Small intestine (tissue), 7 donors: ENCODE data around the gene TMED9. TPM values are rescaled to one million over a fixed set of nuclear protein-coding genes. Genes with fewer than 3 reads are reported as not detected.
"Not testable (repeated sequence)": the region's sequence is repeated elsewhere in the genome, so short reads cannot be mapped to it uniquely, and the experiment has no call there.

Experiments
- DNase-seq, 2 donors: peaks; one replicate each; pipeline versions ENCODE4 v3.0.0 to v3.0.0-alpha.2; 2013
- FAIRE-seq: peaks from 2 replicates; lab custom pipeline; 2012; peaks lifted over from hg19 to GRCh38; lab: Jason Lieb, UNC
- H3K27ac ChIP-seq, 3 donors: one replicate each; pipeline ENCODE4 v1.5.1; 2013; ENCODE audit warnings: low read length in 2 of 3, mild to moderate bottlenecking in 2 of 3, control low read depth in 1 of 3, inconsistent platforms in 1 of 3, low read depth in 1 of 3, moderate library complexity in 1 of 3
- H3K27me3 ChIP-seq, 3 donors: one replicate each; pipeline ENCODE4 v1.6.1; 2013; ENCODE audit warnings: low read length in 3 of 3, inconsistent platforms in 1 of 3; ENCODE audit not compliant: control insufficient read depth in 3 of 3, insufficient read depth in 3 of 3
- H3K36me3 ChIP-seq, 3 donors: one replicate each; pipeline ENCODE4 v1.6.1; 2013; ENCODE audit warnings: low read length in 3 of 3, inconsistent platforms in 1 of 3, low read depth in 1 of 3, mild to moderate bottlenecking in 1 of 3, moderate library complexity in 1 of 3; ENCODE audit not compliant: control insufficient read depth in 3 of 3, insufficient read depth in 2 of 3
- H3K4me1 ChIP-seq, 3 donors: one replicate each; pipeline ENCODE4 v1.6.1; 2013; ENCODE audit warnings: low read length in 2 of 3, inconsistent platforms in 1 of 3, low read depth in 1 of 3, mild to moderate bottlenecking in 1 of 3, moderate library complexity in 1 of 3; ENCODE audit not compliant: control insufficient read depth in 3 of 3, insufficient read depth in 2 of 3
- H3K4me3 ChIP-seq, 3 donors: one replicate each; pipeline ENCODE4 v1.5.1; 2013; ENCODE audit warnings: low read length in 3 of 3, control low read depth in 1 of 3, inconsistent platforms in 1 of 3, low read depth in 1 of 3, mild to moderate bottlenecking in 1 of 3, moderate library complexity in 1 of 3
- H3K9me3 ChIP-seq, 2 donors: one replicate each; pipeline ENCODE4 v1.6.1; 2013; ENCODE audit warnings: low read depth in 1 of 2, low read length in 1 of 2; ENCODE audit not compliant: control insufficient read depth in 2 of 2, insufficient read depth in 1 of 2
- WGBS, 3 donors: extraction: QIAGEN DNeasy Blood & Tissue Kit; methylation state at CpG; one replicate each; pipeline ENCODE4 v1.1.7; 2013; 5-methylcytosine and 5-hydroxymethylcytosine counted together
- polyA plus RNA-seq, 4 donors: library from polyadenylated mRNA; stranded (reverse) in 3 of 4; unstranded in 1 of 4; fragments of 200-250 nt in 3 of 4; fragments of 120-200 nt in 1 of 4; gene quantifications; one replicate each; pipeline versions ENCODE4 v1.2.1 to v1.2.3, GENCODE V29; 2013
- donor health status: healthy with polysubstance abuse.
- donor health status: control.
- donor health status: control.
- donor health status: Bipolar disorder and iron deficiency.
- donor health status: healthy.

Gene TMED9
- polyA plus RNA-seq, 4 donors, result 34.9 to 183 (median 86.3) TPM

DNA sequence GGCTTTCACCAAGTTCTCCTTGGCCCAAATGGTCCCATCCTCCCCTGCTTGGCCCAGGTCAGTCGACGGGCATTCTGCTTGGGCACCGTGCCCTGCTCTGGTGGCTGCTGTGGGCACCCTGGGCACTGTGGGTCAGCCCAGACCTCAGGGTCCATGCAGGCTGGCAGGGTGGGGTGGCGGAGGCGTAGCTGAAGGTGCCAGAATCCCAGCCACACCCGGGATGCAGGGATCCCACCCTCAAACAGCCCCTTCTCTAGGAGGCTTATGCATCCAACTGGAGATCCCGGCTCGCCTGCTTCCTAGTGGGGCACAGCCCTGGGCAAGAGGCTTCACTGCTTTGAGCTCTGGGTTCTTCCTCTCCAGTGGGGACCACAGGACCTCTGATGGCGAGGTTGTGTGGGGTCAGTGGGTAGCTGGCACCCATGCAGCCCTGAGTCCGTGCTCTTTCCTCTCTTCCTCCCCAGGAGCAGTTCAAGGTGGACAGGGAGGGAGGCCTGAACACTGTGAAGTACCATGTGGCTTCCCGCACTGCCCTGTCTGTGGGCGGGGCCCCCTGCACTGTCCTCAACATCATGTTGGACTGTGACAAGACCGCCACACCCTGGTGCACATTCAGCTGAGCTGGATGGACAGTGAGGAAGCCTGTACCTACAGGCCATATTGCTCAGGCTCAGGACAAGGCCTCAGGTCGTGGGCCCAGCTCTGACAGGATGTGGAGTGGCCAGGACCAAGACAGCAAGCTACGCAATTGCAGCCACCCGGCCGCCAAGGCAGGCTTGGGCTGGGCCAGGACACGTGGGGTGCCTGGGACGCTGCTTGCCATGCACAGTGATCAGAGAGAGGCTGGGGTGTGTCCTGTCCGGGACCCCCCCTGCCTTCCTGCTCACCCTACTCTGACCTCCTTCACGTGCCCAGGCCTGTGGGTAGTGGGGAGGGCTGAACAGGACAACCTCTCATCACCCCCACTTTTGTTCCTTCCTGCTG is 17.4 kb downstream of the TMED9 start:
- H3K36me3 ChIP-seq, result peaks cover 0 to 52% (median 0%) of the 10 kb centered on the region in 3 donors
- no peaks in the 10 kb centered on the region for H3K27me3 ChIP-seq
- H3K4me1 ChIP-seq, result peaks cover 0 to 4% (median 0%) of the 10 kb centered on the region in 3 donors
- no peak for FAIRE-seq
- 82 to 85% (median 84%) methylated on average over 20 to 21 of the region's 21 CpGs for WGBS, 3 donors
- no peak overlapping the region for H3K27ac ChIP-seq
- no peak for DNase-seq
- H3K4me3 ChIP-seq, result no peak overlapping the region
- no peaks in the 10 kb centered on the region for H3K9me3 ChIP-seq

DNA sequence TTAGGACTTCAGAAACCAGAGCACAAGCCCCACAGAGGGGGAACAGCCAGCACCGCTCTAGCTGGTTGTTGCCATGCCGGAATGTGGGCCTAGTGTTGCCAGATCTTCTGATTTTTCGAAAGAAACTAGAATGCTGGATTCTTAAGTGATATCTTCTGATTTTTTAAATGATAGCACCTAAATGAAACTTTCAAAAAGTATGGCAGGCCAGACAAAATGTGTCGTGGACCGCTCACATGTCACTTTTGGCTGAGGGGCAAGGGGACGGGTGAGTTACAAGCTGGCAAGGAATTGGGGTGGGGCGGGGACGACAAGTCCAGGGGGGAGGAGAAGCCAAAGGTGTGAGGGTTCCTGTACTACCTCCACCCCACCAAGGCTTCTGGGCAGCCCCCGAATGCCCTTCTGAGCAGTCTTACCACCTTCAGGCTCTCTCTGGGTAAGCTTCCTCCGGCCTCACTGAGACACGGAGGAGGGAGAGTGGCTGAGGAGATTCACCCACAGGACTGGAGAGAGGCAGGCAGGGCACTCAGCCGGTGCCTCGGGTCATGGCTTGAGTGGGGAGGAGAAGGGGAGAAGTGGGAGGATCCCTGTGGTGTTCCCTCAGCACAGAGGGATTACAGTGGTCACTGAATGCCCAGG is 18.2 kb downstream of the TMED9 start:
- H3K27me3 ChIP-seq, result no peaks in the 10 kb centered on the region
- no peak overlapping the region for H3K27ac ChIP-seq
- no peak overlapping the region for H3K4me3 ChIP-seq
- DNase-seq (no peak), FAIRE-seq (no peak)
- peaks cover 0 to 4% (median 0%) of the 10 kb centered on the region in 3 donors for H3K4me1 ChIP-seq
- WGBS, 3 donors, result 67 to 84% (median 77%) methylated on average over 13 of the region's 13 CpGs
- H3K9me3 ChIP-seq, result no peaks in the 10 kb centered on the region
- H3K36me3 ChIP-seq, result peaks cover 0 to 44% (median 0%) of the 10 kb centered on the region in 3 donors

DNA sequence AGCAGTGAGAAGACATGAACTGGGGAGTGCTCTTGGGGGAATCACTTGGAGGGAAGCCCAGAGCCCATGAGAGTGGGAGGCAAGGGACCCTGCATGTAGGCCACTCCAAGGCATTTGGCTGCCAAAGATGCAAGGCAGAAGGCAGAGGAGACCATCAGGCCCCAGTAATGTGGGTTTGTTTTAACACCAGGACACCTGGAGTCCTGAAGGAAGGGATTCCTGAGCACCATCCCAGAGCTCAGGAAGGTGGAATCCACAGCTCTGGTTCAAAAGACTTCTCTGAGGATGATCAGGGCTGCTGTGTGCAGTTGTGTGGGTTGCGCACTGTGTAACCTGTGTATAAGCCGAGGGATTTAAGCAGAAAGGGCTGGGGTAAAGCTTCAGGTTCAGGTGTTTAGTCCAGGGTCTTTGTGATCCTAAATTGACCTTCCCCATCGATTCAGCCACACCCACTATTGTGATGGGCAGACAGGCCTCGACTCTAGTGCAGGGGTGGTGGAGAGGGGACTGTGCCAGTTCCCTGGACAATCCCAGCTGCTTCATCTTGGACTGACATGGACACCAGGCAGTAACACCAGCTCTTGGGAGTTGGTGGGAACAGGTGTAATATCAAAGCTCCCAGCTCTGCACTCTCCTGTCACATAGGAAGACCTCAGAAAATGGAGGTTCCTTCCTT is 18.9 kb downstream of the TMED9 start:
- Histone ChIP-seq H3K4me1 (peaks cover 0 to 4% (median 0%) of the 10 kb centered on the region in 3 donors), H3K27ac (no peak overlapping the region), H3K27me3 (no peaks in the 10 kb centered on the region), H3K9me3 (no peaks in the 10 kb centered on the region), H3K4me3 (no peak overlapping the region), H3K36me3 (peaks cover 0 to 38% (median 0%) of the 10 kb centered on the region in 3 donors)
- WGBS, 3 donors, result 54 to 75% (median 60%) methylated on average over 4 of the region's 4 CpGs
- DNase-seq, result no peak
- FAIRE-seq, result no peak

DNA sequence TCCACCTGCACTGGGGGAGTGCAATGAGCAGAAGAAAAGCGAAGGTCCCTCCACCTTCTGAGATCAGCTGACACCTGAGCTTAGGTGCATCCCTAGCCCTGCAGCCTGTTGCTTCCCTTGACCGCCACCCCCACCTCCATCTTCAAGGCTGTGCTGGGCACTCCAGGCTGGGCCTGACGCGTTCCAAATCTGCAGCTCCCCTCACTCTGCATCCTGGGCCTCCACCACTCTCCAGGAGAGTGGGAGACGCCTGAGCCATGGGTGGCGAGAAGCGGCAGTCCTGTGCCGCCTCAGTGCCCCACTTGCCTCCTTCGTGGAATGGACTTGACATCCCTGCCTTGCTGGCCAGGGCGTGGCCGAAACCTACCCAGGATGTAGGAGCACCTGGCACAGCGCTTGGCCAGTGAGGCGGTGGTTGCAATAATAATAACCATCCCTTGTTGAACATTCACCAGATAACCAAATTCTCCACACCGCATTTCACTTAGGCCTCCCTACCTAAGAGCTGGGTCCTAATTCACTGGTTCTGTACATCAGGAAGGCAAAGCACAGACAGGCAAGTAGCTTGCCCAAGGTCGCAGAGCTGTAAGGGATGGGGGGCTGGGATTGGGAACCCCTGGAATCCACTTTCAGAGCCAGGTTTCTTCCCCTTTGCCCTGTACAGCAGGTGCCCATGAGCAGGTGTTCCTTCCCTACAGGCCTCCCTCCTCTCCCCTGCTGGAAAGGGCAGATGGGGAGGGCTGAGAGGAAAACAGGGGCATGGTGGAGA is 19.6 kb downstream of the TMED9 start:
- Histone ChIP-seq H3K4me3 (no peak overlapping the region), H3K9me3 (no peaks in the 10 kb centered on the region), H3K27ac (no peak overlapping the region), H3K27me3 (no peaks in the 10 kb centered on the region), H3K36me3 (peaks cover 0 to 31% (median 0%) of the 10 kb centered on the region in 3 donors), H3K4me1 (peaks cover 0 to 4% (median 0%) of the 10 kb centered on the region in 3 donors)
- WGBS, 3 donors, result 52 to 83% (median 61%) methylated on average over 15 of the region's 15 CpGs
- DNase-seq (no peak), FAIRE-seq (no peak)

DNA sequence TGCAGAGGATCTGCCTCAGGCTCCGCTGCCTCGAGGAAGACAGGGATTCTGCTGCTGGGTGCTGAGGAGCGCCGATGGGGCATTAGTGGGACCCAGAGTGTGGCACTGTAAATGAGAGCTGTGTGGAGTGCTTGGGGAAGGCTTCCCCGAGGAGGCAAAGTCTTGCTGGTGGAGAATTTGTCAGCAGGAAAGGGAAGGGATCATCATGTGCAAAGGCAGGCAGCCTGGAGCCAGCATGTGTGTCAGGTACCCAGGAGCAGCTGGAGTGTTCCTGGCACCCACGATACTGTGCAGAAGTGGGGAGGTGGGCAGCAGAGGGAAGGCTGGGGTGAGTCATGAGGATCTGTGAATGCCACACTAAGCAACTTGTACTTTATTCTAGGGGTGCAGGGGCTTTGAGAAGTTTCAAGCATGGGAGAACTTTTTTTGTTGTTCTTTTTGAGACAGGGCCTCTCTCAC is 20.2 kb downstream of the TMED9 start:
- no peaks in the 10 kb centered on the region for H3K9me3 ChIP-seq
- peaks cover 0 to 31% (median 0%) of the 10 kb centered on the region in 3 donors for H3K36me3 ChIP-seq
- no peak overlapping the region for H3K27ac ChIP-seq
- H3K4me1 ChIP-seq, result peaks cover 0 to 1% (median 0%) of the 10 kb centered on the region in 3 donors
- DNase-seq, result no peak
- H3K4me3 ChIP-seq, result no peak overlapping the region
- H3K27me3 ChIP-seq, result no peaks in the 10 kb centered on the region
- 16 to 71% (median 38%) methylated on average over 6 of the region's 6 CpGs for WGBS, 3 donors
- FAIRE-seq, result no peak

DNA sequence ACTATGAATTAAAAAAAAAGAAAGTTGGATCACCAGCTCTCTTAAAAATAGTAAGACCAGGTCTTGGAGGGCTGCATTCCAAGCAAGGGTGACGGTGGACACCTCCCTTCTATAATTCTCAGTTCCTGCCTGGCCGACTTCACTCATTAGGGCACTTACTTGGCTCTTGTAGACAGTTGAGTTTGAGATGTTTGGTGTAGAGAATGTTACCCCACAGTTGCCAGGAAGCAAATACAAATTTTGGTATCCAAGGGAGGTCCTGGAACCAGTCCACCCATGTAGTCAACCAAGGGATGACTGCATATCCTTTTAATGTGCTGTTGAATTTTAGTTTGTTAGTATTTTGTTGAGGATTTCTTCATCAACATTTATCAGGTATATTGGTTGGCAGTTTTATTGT is 28.6 kb downstream of the TMED9 start:
- no peaks in the 10 kb centered on the region for H3K9me3 ChIP-seq
- H3K27ac ChIP-seq, result no peak overlapping the region
- H3K27me3 ChIP-seq, result no peaks in the 10 kb centered on the region
- no peak overlapping the region for H3K4me3 ChIP-seq
- no peaks in the 10 kb centered on the region for H3K4me1 ChIP-seq
- H3K36me3 ChIP-seq, result peaks cover 7 to 15% (median 7%) of the 10 kb centered on the region in 3 donors
- FAIRE-seq (no peak), DNase-seq (no peak)
- WGBS, 3 donors, result 83 to 93% (median 92%) methylated on average over 2 of the region's 2 CpGs

DNA sequence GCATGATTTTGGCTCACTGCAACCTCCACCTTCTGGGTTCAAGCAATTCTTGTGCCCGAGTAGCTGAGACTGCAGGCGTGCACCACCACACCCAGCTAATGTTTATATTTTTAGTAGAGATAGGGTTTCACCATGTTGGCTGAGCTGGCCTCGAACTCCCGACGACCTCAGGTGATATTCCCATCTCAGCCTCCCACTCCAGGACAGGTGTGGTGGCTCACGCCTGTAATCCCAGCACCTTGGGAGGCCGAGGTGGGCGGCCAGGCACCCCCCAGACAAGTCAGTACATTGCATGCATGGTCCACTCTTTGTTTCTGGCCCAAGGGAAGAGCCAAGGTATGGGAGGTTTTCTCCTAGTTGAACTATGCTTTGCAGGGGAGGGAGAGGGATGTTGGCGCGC is 32.2 kb downstream of the TMED9 start:
- DNase-seq, H3K9me3 ChIP-seq, H3K4me1 ChIP-seq, FAIRE-seq, H3K27ac ChIP-seq, H3K36me3 ChIP-seq, H3K4me3 ChIP-seq, H3K27me3 ChIP-seq: not testable (repeated sequence)
- WGBS, 3 donors, result 94 to 97% (median 96%) methylated on average over 10 of the region's 10 CpGs
